NCI-H146 treated with DMSO at 0.1 percent for 48 hours (cell line): ENCODE measurements around the gene PNCK.

Source experiments
- DNase-seq: peaks from one replicate; lab custom pipeline; 2025; ENCODE audit not compliant: unreplicated experiment; lab: John Stamatoyannopoulos, UW

Gene PNCK

DNA sequence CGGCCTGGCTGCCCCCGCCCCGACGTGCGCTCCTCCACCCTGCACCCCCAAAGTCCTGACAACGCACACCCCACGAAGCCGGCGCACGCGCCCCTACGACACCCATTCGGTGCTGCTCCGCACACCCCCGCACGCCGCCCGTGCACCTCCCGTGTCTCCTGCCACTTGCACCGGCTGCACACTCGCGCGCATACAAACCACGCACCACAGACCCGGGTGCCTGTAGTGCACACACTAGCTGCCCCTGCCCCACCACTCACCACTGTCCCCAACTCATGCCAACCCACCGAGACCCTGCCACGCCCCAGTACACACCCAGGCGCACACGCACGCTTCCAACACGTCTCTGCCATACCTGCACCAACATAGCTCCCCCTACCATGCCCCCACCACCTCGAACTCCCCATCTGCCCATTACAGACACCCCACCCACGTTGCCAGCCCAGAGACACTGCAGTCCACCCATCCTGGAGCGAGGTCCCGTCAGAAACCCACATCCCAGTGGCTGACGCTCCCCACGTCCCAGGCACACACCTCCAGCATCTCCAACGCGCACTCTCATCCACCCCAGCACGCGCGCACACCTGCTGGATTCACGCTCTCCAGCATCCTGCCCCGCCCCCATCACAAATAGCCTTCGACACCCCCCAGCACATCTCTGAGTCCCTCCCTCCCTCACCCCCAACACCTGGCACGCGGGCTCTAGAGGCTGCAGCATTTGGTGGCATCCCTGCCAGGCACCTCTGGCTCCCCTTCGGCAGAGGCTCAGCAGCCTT lies 30.8 kb downstream of the PNCK start:
- no peak for DNase-seq

DNA sequence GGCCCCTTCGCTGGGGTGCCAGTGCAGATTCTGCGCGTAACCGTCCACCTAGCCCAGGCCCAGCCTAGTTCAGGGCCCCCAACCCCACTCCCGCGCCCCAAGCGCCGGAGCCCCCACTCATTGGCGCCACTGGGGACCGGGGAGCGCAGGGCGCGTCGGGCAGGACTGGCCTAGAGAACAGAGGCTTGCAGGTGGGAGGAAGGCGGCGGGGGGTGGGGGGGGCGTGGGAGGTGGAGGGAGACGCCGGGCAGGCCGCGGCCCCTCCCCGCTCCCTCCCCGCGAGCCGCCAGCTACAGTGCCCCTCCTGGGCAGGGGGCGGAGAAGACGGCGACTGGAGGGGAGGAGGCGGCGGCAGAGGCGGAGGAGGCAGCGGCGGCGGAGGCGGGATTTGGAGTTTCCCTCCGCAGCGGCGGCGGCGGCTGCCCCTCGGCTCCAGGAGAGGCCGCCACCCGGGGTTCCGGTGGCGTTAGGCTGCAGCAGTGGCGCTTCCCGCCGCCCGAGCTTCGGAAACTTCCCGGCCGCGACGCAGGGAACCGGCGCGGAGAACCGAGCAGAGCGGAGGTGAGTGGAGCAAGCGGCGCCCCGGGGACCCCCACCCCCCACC lies 31.5 kb downstream of the PNCK start:
- DNase-seq: no peak

DNA sequence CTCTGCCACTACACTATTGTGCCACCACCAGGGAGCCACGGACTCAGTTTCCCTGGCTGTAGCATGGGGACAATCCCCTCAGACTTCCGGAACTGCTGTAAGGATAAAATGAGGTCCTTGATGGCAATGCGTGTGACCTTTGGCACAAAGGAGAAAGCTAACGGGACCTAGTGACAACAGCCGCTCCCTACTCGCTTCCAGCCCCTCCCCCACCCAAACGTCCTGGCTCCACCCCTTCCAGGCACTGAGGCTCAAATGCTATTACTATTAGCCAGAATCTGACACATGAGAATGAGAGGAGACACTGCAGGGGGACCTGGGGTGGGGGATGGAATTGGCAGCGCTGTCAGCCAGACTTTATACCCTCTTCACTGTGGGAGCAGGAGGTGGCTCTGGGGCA lies 32.0 kb downstream of the PNCK start:
- no peak for DNase-seq

DNA sequence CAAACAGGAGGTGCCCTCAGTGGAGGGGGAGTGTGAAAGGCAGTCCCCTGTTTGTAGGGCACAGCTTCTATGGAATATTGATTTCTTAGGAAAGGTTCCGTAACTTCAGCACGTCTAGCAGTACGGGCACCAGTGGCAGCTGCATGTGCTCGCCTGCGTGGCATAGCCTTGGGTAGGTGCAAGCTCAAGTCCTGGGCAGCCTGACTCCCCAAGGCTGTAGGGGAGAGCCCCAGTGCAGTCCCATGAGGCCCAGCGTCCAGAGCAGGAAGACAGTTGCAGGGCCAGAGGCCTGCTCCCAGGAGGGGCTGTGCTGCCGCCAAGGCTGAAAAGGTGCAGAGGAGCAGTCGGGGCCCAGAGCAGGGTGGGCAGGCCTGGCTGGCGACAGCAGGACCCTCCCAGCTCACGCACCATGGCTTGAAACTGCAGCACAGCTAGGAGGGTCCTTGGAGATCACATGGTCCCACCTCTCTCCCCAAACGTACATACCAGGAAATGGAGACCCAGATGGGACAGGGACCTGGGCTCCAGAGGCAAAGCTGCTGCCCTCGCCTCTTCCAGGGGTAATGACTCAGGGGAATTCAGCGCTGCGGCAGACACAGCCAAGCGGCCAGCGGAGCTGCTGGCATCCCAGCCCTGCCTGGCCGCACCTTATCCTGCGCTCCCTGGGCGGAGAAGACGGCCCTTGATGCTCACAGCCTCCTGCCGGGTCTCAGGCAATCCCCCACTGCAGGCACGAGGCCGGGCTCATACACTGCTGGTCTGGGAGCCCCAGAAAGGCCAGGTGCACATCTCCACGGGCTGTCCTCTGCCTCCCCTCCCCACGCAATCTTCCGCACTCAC lies 32.7 kb downstream of the PNCK start:
- DNase-seq: no peak

DNA sequence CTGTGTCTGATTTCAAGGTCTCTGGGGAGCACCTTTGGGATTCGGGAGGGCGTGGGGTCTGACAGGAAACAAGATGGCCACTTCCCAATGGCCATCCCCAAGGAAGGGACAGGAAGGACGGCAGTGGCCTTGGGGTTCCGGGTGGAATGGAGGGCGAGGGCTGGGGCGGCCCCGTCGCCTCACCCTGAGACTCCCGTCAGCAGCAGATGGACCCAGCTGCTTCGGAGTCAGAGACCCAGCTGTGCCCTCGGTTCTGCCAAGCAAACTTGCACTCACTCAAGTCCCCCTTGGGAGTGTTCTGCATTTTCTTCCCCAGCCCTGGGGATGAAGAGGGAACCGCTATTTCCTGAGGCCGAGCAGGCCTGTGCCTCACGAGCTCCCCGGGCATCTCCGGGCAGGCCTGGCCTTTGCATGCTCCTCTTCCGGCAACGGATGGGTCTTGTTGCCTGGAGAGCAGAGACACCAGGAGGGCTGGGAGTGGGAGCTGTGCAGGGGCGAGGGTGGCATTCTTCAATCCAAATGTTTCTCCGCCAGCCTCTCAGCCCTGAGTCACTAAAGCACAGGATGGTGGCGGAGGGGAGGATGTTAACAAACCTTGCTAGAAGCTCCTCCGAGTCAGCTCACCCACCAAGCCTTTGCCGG lies 33.4 kb downstream of the PNCK start:
- DNase-seq: no peak

DNA sequence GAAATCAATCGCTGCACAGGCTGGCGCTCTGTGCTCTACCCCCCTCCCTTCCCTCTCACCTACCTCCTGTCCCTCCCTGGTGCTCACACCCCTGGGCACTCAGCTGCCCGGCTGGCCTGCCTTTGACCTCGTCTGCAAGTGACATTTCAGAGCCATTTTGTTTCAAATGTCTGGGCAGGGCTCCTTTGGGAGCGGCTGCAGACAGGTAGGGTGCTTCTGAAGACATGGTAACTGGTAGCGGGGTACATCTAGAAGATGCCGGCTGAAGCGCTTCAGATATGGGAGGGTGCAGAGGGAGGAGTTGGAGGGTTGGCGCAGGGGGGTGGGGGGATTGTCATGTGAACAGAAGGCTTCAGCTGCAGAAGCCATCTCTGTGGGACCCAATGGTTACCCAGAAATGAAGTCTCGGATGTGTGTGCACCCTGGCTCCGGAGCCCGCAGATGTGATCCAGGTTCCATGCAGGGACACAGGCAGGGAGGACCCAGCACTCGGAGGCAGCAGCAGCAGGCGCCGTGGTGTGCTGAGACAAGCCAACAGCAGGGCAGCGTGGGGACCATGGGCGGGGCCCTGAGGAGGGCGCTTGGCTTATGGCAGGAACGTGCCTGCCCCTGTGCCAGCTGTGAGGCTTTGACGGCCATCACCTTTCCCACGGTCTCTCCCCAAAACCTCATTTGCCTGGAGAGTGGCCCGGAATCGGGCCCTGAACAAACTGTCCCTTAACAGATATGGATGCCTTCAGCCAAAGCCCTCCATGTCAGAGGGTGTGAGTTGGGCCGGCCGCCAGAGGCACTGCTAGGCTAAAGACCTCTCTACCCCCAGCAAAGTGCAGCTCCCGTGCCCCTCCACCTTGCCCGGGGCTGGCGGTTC lies 34.2 kb downstream of the PNCK start:
- no peak for DNase-seq

DNA sequence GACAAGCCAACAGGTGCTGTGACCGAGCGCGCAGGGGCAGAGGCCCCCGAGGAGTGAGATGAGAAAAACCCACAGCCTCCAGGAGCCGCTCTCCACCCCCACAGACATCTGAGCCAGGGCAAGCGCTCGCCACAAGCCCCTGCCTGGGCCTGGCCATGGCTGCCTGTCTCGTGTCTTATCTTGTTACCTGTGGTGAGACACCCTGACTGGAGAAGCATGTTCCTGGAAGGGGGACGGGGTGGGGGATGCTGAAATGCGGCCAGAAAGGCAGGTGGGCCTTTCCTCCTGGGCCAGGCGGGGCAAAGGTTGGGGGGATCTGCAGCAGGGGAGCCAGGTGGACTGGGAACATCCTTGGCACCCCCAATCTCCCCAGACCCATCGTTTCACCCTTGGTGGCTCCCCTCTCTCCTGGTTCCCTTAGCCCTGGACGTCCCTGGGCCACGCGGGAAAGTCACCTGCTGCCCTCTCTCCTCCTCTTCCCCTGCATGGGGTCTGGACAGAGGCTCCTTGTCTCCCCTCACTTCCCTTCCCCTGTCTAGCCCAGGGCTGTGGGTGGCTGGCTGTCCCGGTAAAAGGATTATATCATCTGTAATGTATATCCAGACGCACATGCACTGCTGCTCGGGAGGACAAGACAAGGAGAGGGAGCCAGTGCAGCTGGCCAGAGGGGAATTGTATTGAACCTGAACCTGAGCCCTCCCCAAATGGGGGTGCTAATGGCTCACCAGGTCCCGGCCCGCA lies 35.0 kb downstream of the PNCK start:
- no peak for DNase-seq

DNA sequence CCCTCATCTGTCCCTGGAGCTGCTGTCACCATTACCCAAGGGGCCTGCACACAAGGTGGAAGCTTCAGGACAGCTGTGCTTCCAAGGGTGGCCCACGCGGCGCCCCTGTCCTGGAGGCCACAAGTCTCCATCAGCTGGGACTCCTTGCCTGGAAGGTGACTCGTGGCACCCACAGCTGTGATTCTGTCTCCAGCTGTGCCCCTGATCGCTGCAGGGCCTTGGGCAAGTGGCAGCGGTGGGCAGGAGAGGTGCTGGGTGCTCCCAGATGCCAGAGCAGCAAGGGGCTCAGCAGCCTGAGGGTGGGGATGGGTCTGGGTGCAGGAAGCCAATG lies 35.6 kb downstream of the PNCK start:
- no peak for DNase-seq

DNA sequence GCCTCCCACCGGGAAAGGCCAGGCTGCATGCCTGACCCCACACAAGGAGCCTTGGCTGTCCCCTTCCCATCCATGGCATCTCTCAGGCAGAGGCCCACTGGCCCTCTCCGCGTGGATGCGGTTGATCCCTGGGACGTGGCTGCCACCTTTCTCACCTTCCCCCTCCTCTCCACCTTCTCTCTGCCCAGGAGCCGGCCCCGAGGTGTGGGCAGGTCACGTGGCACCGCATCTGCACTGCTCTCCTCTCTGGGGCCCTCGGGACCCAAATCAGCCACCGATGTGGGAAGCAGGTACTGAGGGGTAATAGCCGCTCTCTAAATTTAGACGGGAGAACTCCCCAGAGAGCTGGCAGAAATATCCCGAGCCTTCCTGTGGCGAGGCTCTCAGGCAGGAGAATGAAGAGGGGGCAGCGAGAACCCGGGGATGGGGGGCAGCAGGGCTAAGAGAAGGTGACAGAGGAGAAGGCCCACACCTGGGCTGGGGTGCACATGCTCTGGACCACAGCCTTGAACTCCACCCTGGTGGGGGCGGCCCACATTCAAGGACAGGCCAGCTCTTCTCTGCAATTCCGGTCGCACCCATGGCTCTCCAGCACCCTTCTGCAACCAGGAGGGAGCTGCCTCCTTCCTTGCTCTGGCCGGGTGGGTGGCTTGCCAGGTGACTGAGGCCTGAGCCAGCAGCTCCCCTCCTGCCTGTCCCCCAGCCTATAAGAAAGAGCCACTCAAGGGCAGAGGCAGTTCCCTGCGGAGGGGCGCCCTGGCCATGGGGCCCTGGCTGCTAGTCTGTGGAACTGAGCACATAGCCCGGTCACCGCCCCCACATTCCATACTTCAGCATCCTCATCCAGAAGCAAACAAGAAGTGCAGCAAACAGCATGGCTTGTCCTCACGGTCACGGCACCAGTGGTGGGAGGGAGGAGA lies 36.2 kb downstream of the PNCK start:
- DNase-seq: no peak

DNA sequence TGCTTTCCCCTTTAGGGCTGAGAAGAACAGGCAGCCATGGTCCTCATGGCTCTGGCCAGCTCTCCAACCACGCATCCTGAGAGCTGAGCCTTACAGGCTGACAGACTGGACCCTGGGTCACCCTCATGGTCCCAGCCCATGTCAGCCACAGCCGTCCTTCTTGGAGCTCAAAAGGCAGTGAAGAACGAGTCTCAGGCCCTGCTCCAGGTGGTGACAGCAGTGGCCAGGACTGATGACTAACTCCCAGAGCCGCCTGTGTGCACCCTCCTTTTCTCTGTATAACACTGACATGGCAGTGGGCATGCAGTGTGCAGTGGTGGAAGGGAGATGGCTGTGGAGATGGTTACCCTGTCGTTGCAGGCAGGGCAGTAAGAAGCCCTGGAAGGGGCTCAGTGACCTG lies 36.9 kb downstream of the PNCK start:
- DNase-seq: no peak

DNA sequence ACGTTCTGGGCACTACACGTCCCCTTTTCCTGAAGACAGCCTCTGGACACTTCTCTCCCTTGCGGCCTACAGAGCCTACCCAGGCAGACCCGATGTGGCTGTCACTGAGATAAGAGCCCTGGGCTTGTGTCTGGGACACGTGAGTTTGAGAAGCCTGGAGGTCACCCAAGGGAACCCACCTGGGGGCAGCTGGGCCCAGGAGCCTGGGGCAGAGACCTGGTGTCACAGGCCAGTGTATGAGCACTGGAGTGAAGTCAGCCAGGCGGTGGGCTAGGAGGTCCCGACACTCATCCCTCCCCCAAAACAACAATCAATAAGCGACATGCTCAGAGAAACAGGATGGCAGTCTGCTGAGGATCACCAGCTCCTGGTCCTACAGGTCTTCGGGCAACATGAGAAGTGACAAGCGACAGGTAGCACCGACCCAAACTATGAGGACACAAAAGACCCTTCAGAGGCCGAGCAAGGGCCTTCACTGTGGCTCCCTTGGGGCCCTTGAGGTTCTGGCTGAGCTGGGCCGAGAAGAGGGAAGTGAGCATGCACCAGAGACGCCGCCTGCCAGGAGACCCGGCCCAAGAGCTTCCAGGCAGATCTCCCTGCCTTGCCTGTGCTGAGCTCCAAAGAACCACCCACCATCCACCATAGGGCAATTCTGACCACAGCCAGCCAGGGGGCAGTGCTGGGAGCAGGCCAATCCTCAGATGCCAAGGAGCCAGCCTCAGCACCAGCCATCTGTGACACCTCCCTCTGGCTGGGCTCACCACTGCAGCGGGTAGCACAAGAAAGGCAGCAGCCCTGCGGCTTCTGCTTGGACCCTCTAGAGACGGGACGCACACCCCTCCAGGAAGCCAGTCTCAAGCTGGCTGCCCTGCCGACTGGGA lies 37.6 kb downstream of the PNCK start:
- DNase-seq: peak; percentile 28

DNA sequence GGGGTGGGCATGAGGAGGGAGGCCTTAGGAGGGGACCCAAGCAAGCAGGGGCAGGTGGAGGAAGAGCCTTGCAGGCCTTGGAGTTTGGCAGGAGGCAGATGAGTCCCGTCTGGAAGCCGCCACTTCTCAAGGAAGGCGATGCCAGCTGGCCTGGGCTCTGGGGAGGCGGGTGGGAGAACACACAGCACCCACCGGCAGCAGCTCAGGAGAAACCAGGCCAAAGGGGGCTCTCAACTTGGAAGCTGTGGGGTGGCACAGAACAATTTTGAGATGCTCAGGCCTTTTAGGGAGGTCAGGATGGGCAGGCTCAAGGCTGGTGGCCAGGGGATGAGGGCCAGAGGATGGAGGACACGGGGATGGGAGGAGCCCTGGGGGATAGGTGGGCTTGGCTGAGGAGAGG lies 38.2 kb downstream of the PNCK start:
- DNase-seq: no peak

DNA sequence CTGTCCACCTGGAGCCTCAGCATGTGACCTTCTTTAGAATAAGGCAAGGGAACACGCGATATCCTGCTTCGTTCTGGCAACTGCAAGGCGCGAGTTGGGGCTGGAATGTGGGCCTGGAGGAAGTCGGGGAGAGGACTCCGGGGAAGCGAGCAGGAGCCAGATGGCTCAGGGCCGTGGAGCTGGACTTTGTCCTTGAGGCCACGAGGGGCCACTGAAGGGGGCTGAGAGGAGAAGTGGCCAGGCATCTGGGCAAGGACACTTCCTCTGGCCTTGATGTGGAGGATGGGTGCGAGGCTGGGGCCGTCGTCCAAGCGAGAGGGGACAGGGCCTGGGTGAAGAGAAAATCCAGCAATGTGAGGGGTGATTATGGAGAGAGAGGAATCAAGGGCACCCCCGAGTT lies 38.8 kb downstream of the PNCK start:
- no peak for DNase-seq

DNA sequence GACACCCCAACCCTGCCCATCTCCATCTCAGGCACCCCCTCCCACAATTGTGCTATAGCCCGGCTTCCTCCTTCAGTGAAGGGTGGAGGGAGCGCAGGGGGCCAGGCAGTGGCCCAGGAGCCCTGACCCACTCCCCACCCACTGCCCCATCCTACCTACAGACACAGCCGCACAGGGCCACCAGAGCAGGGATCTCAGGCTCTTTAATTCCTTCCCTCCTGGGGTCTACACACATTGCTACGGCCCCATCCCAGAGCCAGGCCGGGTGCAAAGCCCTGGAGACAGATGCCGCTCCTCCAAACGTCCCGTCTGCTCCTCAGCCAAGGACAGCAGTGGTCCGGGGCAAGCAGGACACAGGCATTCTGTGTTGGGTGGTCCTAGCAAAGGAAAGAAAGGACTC lies 39.4 kb downstream of the PNCK start:
- DNase-seq: no peak

DNA sequence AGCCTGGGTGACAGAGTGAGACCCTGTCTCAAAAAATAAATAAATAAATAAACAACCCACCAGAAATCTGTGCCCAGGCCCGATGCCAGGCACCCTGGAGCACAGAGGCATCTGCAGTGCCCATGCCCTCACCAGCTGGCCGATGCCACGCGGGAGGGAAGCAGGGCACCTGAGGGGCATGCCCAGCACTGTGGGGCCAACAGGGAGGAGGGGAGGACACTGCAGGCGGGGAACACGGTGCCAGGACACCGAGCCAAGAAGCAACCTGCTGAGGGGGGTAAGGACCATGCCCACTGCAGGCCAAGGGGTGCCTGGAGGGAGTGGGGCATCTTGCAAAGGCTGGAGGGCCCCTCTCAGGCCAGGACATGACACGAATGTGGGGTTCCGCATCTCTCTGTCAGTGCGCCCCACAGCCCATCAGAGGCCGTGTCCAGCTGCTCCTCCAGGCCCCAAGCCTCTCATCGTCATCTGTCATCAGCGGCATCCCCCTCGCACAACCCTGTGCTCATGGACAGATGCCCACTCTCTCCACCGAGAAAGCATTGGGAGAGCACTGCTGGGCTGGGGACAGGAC lies 39.9 kb downstream of the PNCK start:
- DNase-seq: no peak

DNA sequence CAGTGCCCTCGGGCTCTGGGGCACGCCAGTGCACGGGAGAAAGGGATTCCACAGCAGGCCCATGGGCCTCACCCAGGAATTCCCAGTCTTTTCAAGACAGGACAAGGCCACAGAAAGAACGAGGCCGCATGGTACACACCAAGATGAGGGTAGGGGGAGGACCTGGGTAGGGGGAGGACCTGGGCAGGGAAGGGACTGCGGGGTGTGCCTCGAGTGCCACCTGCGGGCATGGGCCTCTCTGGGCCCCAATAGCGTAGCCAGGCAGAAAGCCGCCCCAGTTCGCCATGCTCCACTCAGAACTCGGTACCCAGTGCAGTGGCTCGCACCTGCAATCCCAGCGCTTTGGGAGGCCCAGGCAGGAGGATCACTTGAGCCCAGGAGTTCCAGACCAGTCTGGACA lies 40.6 kb downstream of the PNCK start:
- DNase-seq: no peak

DNA sequence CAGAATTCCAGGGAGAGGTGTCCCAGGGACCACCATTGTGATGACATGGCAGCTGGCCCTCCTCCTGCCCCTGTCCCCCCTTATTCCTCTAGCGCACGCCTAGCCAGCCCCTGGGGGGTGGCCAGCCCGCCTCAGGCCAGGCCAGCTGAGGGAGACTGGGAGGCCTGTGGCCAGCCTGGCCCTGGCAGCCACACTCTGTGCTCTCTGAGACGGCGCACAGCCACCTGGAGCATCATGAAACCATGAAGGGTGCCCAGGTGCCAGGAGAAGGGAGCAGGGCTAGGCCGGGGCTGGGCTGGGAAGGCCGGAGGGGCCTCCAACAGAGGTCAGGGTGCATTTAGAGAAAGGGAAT lies 41.0 kb downstream of the PNCK start:
- DNase-seq: no peak
